Muscle layer of colon (tissue), 2 donors: ENCODE results near the gene OVOL3.

Source experiments
- H3K27ac ChIP-seq: one replicate; pipeline ENCODE4 v1.7.0; 2013; ENCODE audit warnings: low read depth, mild to moderate bottlenecking, low read length, moderate library complexity
- H3K27me3 ChIP-seq, 2 donors: one replicate each; pipeline ENCODE4 v1.7.0; 2013; ENCODE audit warnings: low read length in 2 of 2, mild to moderate bottlenecking in 2 of 2; ENCODE audit not compliant: insufficient read depth in 2 of 2, control insufficient read depth in 1 of 2
- H3K36me3 ChIP-seq: one replicate; pipeline ENCODE4 v1.7.0; 2013; ENCODE audit warnings: mild to moderate bottlenecking, low read length; ENCODE audit not compliant: insufficient read depth
- H3K4me1 ChIP-seq: one replicate; pipeline ENCODE4 v1.7.0; 2013; ENCODE audit warnings: mild to moderate bottlenecking, low read length; ENCODE audit not compliant: insufficient read depth
- H3K4me3 ChIP-seq, 2 donors: one replicate each; pipeline ENCODE4 v1.7.0; 2013; ENCODE audit warnings: low read length in 2 of 2, low read depth in 1 of 2, mild to moderate bottlenecking in 1 of 2, moderate library complexity in 1 of 2
- H3K9ac ChIP-seq: one replicate; pipeline ENCODE4 v1.7.0; 2013; ENCODE audit warnings: low read length
- H3K9me3 ChIP-seq: one replicate; pipeline ENCODE4 v1.7.0; 2013; ENCODE audit warnings: mild to moderate bottlenecking, low read length
- donor health status: abdominal sarcoma.
- donor health status: Adenocarcinoma of cecum.

OVOL3 gene

DNA sequence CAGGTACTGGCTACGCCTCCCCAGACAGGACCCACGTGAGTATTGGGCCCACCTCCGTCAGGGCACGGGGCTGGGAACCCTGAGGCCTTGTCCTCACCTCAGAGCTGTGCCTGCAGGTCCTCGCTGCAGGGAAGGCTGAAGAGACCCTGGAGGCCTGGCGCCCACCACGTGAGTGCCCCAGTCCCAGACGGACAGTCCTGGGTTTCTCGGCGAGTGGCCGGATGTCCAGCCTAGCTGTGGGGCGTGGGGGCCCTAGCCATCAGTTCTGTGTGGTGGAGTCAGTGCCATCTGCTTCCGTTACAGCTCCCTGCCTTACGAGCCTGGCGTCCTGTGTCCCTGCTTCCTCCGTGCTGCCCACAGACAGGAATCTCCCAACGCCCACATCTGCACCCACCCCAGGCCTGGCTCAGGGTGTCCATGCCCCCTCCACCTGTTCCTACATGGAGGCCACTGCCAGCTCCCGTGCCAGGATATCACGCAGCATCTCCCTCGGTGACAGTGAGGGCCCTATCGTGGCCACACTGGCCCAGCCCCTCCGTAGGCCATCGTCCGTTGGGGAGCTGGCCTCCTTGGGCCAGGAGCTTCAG is 7.8 kb upstream of the OVOL3 start:
- H3K4me1 ChIP-seq, result no peaks in the 10 kb centered on the region
- H3K27ac ChIP-seq, result no peak overlapping the region
- H3K36me3 ChIP-seq, result no peaks in the 10 kb centered on the region
- H3K4me3 ChIP-seq, result no peak overlapping the region
- no peaks in the 10 kb centered on the region for H3K27me3 ChIP-seq
- H3K9ac ChIP-seq, result no peak overlapping the region
- H3K9me3 ChIP-seq, result no peaks in the 10 kb centered on the region

GRCh38 chr19:36103842-36104552 is 6.9 kb upstream of the OVOL3 start:
- Histone ChIP-seq H3K27ac (no peak overlapping the region), H3K9me3 (no peaks in the 10 kb centered on the region), H3K4me3 (no peak overlapping the region), H3K36me3 (no peaks in the 10 kb centered on the region), H3K9ac (no peak overlapping the region), H3K4me1 (no peaks in the 10 kb centered on the region), H3K27me3 (no peaks in the 10 kb centered on the region)

- H3K27me3 ChIP-seq, result no peaks in the 10 kb centered on the region
- no peaks in the 10 kb centered on the region for H3K9me3 ChIP-seq
- H3K27ac ChIP-seq, result no peak overlapping the region
- no peaks in the 10 kb centered on the region for H3K36me3 ChIP-seq
- no peak overlapping the region for H3K4me3 ChIP-seq
- H3K9ac ChIP-seq, result no peak overlapping the region
- no peaks in the 10 kb centered on the region for H3K4me1 ChIP-seq
Observed at GRCh38 chr19:36106441-36106840, 4.5 kb upstream of the OVOL3 start.

- H3K36me3 ChIP-seq, result no peaks in the 10 kb centered on the region
- H3K4me3 ChIP-seq, result no peak overlapping the region
- no peaks in the 10 kb centered on the region for H3K9me3 ChIP-seq
- no peak overlapping the region for H3K27ac ChIP-seq
- H3K27me3 ChIP-seq, result no peaks in the 10 kb centered on the region
- no peak overlapping the region for H3K9ac ChIP-seq
- no peaks in the 10 kb centered on the region for H3K4me1 ChIP-seq
Observed at GRCh38 chr19:36106991-36107390, 4.0 kb upstream of the OVOL3 start.

GRCh38 chr19:36108684-36109083 is 2.3 kb upstream of the OVOL3 start:
- Histone ChIP-seq H3K36me3 (peaks cover 8% of the 10 kb centered on the region), H3K4me1 (peaks cover 3% of the 10 kb centered on the region), H3K27me3 (no peaks in the 10 kb centered on the region), H3K9me3 (no peaks in the 10 kb centered on the region), H3K9ac (no peak overlapping the region), H3K4me3 (no peak overlapping the region), H3K27ac (no peak overlapping the region)

DNA sequence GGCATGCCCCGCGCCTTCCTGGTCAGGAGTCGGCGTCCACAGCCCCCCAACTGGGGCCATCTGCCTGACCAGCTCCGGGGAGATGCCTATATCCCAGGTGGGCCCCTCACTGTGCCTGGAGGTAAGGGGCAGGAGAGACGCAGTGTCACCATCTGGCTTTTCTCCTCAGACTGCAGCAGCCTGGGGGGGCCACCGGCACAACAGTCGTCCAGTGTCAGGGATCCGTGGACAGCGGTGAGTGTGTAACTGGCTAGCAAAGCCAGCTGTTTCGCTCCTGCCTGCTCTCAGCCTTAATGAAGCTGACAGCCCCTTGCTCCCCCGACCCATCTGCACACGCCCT is 227 bp downstream of the OVOL3 start:
- Histone ChIP-seq H3K27ac (no peak overlapping the region), H3K4me3 (no peak overlapping the region), H3K4me1 (peaks cover 10% of the 10 kb centered on the region), H3K9me3 (no peaks in the 10 kb centered on the region), H3K27me3 (no peaks in the 10 kb centered on the region), H3K9ac (no peak overlapping the region), H3K36me3 (peaks cover 8% of the 10 kb centered on the region)

DNA sequence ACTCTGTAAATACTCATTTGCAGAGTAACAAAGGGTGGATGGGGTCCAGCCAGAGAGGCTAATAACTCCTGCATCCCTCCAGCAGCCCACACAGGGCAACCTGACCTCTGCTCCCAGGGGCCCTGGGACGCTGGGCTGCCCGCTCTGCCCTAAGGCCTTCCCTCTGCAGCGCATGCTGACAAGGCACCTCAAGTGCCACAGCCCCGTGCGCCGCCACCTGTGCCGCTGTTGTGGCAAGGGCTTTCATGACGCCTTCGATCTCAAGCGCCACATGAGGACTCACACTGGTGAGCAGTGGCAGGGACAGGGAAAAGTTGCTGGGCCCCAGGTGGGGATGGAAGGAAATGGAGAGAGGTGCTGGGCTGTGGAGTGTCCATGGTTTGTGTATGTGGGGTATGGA is 1.7 kb downstream of the OVOL3 start:
- Histone ChIP-seq H3K36me3 (peaks cover 15% of the 10 kb centered on the region), H3K27me3 (no peaks in the 10 kb centered on the region), H3K9ac (no peak overlapping the region), H3K27ac (no peak overlapping the region), H3K4me1 (peaks cover 20% of the 10 kb centered on the region), H3K9me3 (no peaks in the 10 kb centered on the region), H3K4me3 (no peak overlapping the region)

- H3K36me3 ChIP-seq, result peaks cover 18% of the 10 kb centered on the region
- no peak overlapping the region for H3K27ac ChIP-seq
- H3K9ac ChIP-seq, result no peak overlapping the region
Observed at GRCh38 chr19:36113425-36113824, 2.5 kb downstream of the OVOL3 start.

DNA sequence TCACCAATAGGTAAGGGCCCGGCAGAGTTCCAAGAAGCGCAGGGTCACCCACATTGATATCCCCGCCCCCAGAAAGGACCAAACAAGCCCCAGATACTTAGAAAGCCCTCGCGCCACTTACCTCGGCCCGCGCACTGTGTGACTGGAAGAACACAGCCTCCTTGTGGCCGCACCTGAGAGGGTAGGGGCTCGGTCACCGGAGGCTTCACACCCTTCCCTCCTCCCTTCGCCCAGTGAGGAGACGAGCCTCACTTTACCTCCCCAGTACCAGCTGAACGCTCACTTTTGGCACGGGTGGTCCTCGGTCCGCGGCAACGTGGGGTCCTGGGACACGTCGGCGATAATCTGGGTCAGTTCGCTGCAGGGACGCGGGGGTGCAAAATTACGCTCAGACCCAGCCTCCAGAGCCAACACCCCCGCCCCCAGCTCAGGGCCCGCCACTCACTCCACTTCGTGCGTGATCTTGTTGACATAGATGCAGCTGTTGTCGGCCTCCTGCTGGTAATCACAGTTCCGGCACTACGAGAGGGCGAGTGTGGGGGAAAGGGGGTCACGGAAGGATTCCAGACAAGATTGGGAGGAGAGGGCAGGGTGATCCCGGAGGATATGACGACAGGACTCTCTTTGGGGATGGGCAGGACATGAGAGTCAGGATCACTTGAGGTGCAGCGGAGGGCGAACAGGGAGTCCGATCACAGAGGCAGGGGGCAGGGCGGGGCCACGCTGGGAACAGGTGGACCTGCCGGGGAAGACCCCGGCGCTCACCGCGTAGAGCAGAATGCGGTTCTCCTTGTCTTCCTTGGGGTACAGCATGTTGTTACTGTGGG is 3.2 kb downstream of the OVOL3 start:
- Histone ChIP-seq H3K4me1 (peaks cover 20% of the 10 kb centered on the region), H3K9ac (peak overlapping the region; percentile 79), H3K27me3 (no peaks in the 10 kb centered on the region), H3K9me3 (no peaks in the 10 kb centered on the region), H3K4me3 (peak overlapping the region; percentile 70 to 98), H3K27ac (peak overlapping the region; percentile 82), H3K36me3 (peaks cover 19% of the 10 kb centered on the region)

More at GRCh38 chr19:36113425-36113824, 2.5 kb downstream of the OVOL3 start:
- Histone ChIP-seq H3K4me1 (peaks cover 20% of the 10 kb centered on the region), H3K9me3 (no peaks in the 10 kb centered on the region), H3K27me3 (no peaks in the 10 kb centered on the region), H3K4me3 (peak overlapping the region; percentile 70 to 98)

DNA sequence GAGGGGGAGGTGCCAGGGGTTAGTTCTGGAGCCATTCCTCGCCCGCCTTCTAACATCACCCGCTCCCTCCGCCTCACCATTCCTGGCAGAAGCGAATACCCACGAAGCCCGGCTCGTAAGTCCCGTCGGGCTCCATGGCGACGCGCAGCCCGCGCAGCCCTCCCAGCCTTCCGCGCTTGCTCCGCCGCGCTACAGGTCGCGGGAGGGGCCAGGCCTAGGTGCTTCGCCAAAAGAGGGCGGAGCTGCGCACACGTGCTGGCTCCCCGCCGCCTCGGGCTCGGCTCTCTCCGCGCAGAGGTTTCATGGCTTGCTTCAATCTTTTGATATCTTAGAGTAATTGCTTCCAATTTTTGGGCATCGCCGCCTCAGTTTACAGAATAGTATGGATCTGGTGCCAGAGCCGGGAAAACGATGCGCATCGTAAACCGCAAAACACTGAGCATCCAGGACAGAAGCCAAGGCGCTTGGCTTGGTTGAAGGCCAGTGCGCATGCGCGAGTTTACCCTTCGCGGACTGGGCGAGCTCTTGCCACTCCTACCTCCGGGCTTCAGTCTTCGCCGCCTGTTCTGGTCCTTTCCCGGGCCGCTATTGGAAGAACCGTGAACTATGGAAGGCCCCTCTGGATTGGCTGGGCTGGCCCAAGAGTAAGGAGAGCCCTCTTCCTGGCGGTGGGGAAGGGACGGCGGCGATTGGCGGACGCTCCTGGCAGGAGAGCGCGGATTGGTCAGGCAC is 3.9 kb downstream of the OVOL3 start, which contains the start of gene POLR2I:
Gene POLR2I (minus strand): TSS at position 155 of the 732 bp plus-strand sequence. CDS start 19 bp downstream, at position 136.
- Histone ChIP-seq H3K9me3 (no peaks in the 10 kb centered on the region), H3K4me1 (peaks cover 20% of the 10 kb centered on the region), H3K9ac (peak within 1 kb of the TSS; percentile 79), H3K4me3 (peak within 1 kb of the TSS; percentile 70 to 98), H3K27me3 (no peaks in the 10 kb centered on the region), H3K36me3 (peaks cover 25% of the 10 kb centered on the region), H3K27ac (peak within 1 kb of the TSS; percentile 82)
